Osteoblast (primary cell): Measurements from ENCODE around the gene DAO. TPM values are rescaled to one million over a fixed set of nuclear protein-coding genes. Genes with fewer than 3 reads are reported as not detected.

Source experiments
- DNase-seq: peaks from one replicate; pipeline ENCODE4 v3.0.0; 2011; ENCODE audit warnings: low spot score, mixed read lengths; ENCODE audit not compliant: insufficient read length; ENCODE audit errors: missing footprints
- H2AFZ ChIP-seq: 2 replicates; pipeline ENCODE4 v1.6.0; 2011; ENCODE audit warnings: mild to moderate bottlenecking, low read length
- H3K27ac ChIP-seq: 2 replicates; pipeline ENCODE4 v1.5.1; 2011; ENCODE audit warnings: mild to moderate bottlenecking, low read depth, low read length, moderate library complexity
- H3K27me3 ChIP-seq: 2 replicates; pipeline ENCODE4 v1.6.0; 2012; ENCODE audit warnings: mild to moderate bottlenecking, control low read depth, inconsistent platforms, low read length, moderate library complexity; ENCODE audit not compliant: insufficient read depth
- H3K36me3 ChIP-seq: 2 replicates; pipeline ENCODE4 v1.5.1; 2011; ENCODE audit warnings: mild to moderate bottlenecking, low read length, control low read depth, moderate library complexity; ENCODE audit not compliant: insufficient read depth
- H3K4me1 ChIP-seq: 2 replicates; pipeline ENCODE4 v1.5.1; 2011; ENCODE audit warnings: mild to moderate bottlenecking, low read length, control low read depth, moderate library complexity; ENCODE audit not compliant: insufficient read depth
- H3K4me2 ChIP-seq: 2 replicates; pipeline ENCODE4 v1.6.0; 2011; ENCODE audit warnings: mild to moderate bottlenecking, low read length; ENCODE audit not compliant: insufficient read depth
- H3K4me3 ChIP-seq: fragments of 200-600 bp; sonication (generic); 3 replicates; pipeline ENCODE4 v1.5.1; 2012; ENCODE audit warnings: mild to moderate bottlenecking, low read length, inconsistent platforms; ENCODE audit not compliant: insufficient read depth
- H3K79me2 ChIP-seq: 2 replicates; pipeline ENCODE4 v1.6.0; 2012; ENCODE audit warnings: mild to moderate bottlenecking, low read length, control low read depth, inconsistent platforms; ENCODE audit not compliant: insufficient read depth
- H3K9me3 ChIP-seq: 2 replicates; pipeline ENCODE4 v1.5.1; 2011; ENCODE audit warnings: low read depth, low read length, control low read depth
- H4K20me1 ChIP-seq: 2 replicates; pipeline ENCODE4 v1.6.0; 2012; ENCODE audit warnings: mild to moderate bottlenecking, low read length, control low read depth; ENCODE audit not compliant: insufficient read depth
- CTCF ChIP-seq: IDR thresholded peaks from 2 replicates; pipeline ENCODE4 v1.5.1; 2011; ENCODE audit warnings: mild to moderate bottlenecking, low read depth, low read length, moderate library complexity; ENCODE audit errors: extremely low read depth
- total RNA-seq: library from RNA; depleted of rRNA; stranded (reverse); fragments of >200 nt; gene quantifications from 2 replicates; pipeline ENCODE4 v1.2.3, GENCODE V29; 2012

The DAO gene
- total RNA-seq, 1 donor, result not detected

GRCh38 chr12:108850854-108851573, 28.9 kb upstream of the DAO start:
- H3K36me3 ChIP-seq, result peaks cover 70% of the 10 kb centered on the region
- no peak overlapping the region for H3K4me2 ChIP-seq
- peak; percentile 31 for TF ChIP-seq CTCF
- H3K79me2 ChIP-seq, result peaks cover 89% of the 10 kb centered on the region
- peak overlapping the region; percentile 100 for H3K27ac ChIP-seq
- peak; percentile 97 for DNase-seq
- H4K20me1 ChIP-seq, result peaks cover 4% of the 10 kb centered on the region
- no peaks in the 10 kb centered on the region for H3K27me3 ChIP-seq
- peaks cover 70% of the 10 kb centered on the region for H3K4me1 ChIP-seq
- H3K9me3 ChIP-seq, result no peaks in the 10 kb centered on the region
- H3K4me3 ChIP-seq, result no peak overlapping the region
- no peak overlapping the region for H2AFZ ChIP-seq

- no peaks in the 10 kb centered on the region for H3K27me3 ChIP-seq
- peak overlapping the region; percentile 100 for H3K27ac ChIP-seq
- peaks cover 4% of the 10 kb centered on the region for H4K20me1 ChIP-seq
- no peak overlapping the region for H2AFZ ChIP-seq
- no peaks in the 10 kb centered on the region for H3K9me3 ChIP-seq
- no peak for DNase-seq
- no peak for TF ChIP-seq CTCF
- H3K4me2 ChIP-seq, result peak overlapping the region; percentile 96
- H3K36me3 ChIP-seq, result peaks cover 52% of the 10 kb centered on the region
- peaks cover 85% of the 10 kb centered on the region for H3K79me2 ChIP-seq
- H3K4me3 ChIP-seq, result peak overlapping the region; percentile 49
- peaks cover 57% of the 10 kb centered on the region for H3K4me1 ChIP-seq
Measured at GRCh38 chr12:108852674-108853309, 27.1 kb upstream of the DAO start.

GRCh38 chr12:108853426-108853825, 26.5 kb upstream of the DAO start:
- TF ChIP-seq CTCF, result no peak
- peaks cover 82% of the 10 kb centered on the region for H3K79me2 ChIP-seq
- H3K27ac ChIP-seq, result peak overlapping the region; percentile 100
- no peaks in the 10 kb centered on the region for H3K27me3 ChIP-seq
- no peaks in the 10 kb centered on the region for H3K9me3 ChIP-seq
- H3K36me3 ChIP-seq, result peaks cover 46% of the 10 kb centered on the region
- peak overlapping the region; percentile 49 for H3K4me3 ChIP-seq
- peak overlapping the region; percentile 96 for H3K4me2 ChIP-seq
- H2AFZ ChIP-seq, result no peak overlapping the region
- H3K4me1 ChIP-seq, result peaks cover 62% of the 10 kb centered on the region
- peaks cover 4% of the 10 kb centered on the region for H4K20me1 ChIP-seq
- no peak for DNase-seq

- Histone ChIP-seq H3K4me1 (peaks cover 64% of the 10 kb centered on the region), H3K36me3 (peaks cover 40% of the 10 kb centered on the region), H3K4me3 (peak overlapping the region; percentile 20), H3K9me3 (no peaks in the 10 kb centered on the region), H3K79me2 (peaks cover 76% of the 10 kb centered on the region), H3K27me3 (no peaks in the 10 kb centered on the region), H2AFZ (no peak overlapping the region), H3K4me2 (peak overlapping the region; percentile 96), H3K27ac (peak overlapping the region; percentile 100), H4K20me1 (no peaks in the 10 kb centered on the region)
- peak; percentile 63 for TF ChIP-seq CTCF
- DNase-seq, result peak; percentile 84
Measured at GRCh38 chr12:108853981-108854446, 25.9 kb upstream of the DAO start.
